GM12891 (cell line): ENCODE data around the gene NEMP1.

Source experiments
- POLR2A ChIP-seq: IDR thresholded peaks from 2 replicates; pipeline ENCODE4 v1.6.1; 2011; ENCODE audit warnings: low read depth, low read length, control low read depth
- POLR2AphosphoS5 ChIP-seq: IDR thresholded peaks from 2 replicates; pipeline ENCODE4 v1.6.1; 2011; ENCODE audit warnings: low read depth, low read length, control low read depth
- TAF1 ChIP-seq: IDR thresholded peaks from 2 replicates; pipeline ENCODE4 v1.6.1; 2011; ENCODE audit warnings: low read depth, low read length, control low read depth

- TF ChIP-seq POLR2A = peak; percentile 62
- TF ChIP-seq POLR2AphosphoS5 = no peak; the same call in 1 of the 2 replicates
- 0 out of 2 replicates have a peak, but pooled peaks have one; percentile 64 for TF ChIP-seq TAF1
Measured at GRCh38 chr12:57093415-57094207, 15.0 kb upstream of the NEMP1 start.
